ENCODE data around the gene FANCD2.
A peak's percentile ranks its signal among the peaks of the same experiment; 100 is the strongest.
"Not testable (repeated sequence)": the region's sequence is repeated elsewhere in the genome, so short reads cannot be mapped to it uniquely, and the experiment has no call there.

Gene FANCD2

DNA sequence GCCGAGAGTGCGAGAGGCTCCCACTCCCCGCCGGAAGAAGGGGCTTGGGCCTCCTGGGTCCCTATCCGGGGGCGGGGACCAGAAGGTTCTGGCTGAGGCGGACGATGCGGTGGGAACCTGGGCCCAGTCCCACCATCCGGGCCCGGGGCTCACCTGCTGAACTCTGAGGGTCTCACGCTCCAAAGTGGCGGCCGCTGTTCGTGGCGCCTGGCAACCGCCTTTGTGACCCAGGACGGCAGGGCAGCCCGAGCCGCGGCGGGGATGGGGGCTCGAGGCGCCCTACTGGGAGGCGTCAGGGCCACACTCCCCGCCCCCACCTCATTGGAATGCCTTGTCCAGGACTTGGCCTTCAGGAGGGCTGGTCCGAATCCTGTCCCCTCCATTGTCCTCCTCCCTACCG is 81.9 kb downstream of the FANCD2 start, which contains the start of gene FANCD2OS:
FANCD2OS (minus strand) TSS at position 165 of the 400 bp plus-strand sequence. CDS start 3,481 bp downstream, outside the sequence.
- no peak for DNase-seq (ENCODE audit: low read depth)

DNA sequence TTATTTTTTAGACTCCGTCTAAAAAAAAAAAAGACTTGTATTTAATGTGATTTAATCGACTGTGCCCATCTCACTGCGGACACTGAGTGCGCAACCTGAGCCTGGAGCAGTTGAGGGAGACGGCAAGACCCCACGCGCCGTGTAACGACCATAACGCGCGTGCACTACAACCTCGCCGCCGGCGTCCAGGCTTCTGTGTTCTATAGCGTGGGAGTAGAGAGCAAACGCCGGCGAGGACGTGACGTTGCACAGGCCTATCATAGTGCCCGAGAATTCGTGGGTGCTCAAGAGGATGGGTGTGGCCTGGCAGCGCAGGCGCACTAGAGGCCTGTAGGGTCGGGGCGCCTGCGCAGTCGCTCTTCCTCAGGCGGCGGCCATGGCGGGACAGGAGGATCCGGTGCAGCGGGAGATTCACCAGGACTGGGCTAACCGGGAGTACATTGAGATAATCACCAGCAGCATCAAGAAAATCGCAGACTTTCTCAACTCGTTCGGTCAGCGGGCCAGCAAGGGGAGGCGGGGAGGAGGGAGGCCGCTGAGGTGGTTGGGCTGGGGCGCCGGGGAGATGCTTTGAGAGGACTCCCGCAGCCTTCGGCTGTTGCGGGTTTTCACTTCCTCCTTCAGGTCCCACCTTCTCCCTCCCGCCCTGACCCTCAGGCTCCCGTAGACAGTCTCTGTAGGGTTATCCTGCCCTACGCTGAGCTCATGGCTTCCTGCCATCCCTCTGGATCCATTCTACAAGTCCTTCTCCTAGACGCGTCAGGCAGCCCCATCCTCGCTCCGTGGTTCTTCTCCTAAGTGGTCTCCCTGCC is 89.3 kb downstream of the FANCD2 start, which contains the start of gene BRK1:
BRK1 (plus strand) TSS at position 350 of the 812 bp plus-strand sequence; CDS start at position 377, 27 bp downstream.
- DNase-seq (ENCODE audit: low read depth): peak; percentile 97

DNA sequence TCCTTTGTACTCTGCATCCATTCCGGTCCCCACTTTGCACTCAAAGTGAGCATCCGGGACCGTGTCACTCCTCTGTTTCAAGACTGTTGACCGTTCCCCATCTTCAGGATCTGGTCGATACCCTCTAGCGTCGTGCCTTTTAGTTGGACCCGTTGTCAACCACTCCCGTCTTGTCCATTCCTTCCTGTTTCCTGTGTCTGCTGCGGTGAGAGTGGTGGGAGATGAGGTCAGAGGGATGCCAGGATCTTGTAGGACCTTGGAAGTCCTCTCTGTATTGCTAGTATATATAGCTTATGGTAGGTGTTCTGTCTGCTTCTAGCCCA is 89.9 kb downstream of the FANCD2 start:
- DNase-seq (ENCODE audit: low read depth): peak; percentile 80

DNA sequence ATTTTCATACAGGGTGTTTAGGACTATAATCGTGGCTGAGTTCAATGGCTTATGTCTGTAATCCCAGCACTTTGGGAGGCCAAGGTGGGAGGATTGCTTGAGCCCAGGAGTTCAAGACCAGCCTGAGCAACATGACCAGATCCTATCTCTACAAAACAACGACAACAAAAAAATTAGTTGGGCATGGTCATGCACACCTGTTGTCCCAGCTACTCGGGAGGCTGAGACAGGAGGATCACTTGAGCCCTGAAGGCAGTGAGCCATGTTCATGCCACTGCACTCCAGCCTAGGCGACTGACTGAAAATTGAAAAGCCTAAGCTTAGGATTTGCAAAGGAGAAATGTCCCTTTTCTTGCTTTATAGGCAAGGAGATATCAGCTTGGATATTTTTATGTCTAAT is 90.7 kb downstream of the FANCD2 start:
- DNase-seq (ENCODE audit: low read depth): no peak

DNA sequence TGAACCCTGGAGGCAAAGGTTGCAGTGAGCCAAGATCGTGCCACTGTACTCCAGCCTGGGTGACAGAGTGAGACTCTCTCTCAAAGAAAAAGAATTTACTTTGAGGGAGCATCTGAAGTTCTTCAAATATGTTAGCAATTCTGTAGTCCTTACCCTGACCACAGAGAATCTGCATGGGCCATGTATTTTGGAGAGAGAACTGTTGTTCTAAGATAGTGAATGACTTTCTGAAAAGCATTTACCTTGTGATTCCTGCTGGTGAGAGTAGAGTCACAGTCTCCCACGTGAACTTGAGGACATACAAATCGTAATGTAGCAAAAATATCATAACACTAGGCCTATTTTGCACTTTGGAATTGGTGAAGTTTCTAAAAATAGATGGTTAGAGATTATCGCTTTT is 93.1 kb downstream of the FANCD2 start:
- DNase-seq (ENCODE audit: low read depth): no peak

DNA sequence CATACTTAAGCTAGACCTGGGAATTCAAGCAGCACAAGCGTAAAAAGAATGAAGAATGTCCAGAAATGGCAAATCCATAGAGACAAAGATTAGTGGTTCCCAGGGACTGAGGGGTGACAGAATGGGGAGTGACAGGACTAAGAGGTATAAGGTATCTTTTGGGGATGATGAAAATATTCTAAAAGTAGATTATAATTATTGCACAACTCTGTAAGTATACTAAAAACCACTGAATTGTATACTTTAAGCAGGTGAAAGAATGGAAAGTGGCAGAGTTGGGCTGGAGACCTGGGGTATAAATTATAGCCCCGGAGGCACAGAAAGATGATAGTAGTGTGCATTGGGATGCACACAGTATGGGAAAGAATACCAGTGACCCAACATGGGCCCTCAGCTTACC is 94.8 kb downstream of the FANCD2 start:
- DNase-seq (ENCODE audit: low read depth): no peak

DNA sequence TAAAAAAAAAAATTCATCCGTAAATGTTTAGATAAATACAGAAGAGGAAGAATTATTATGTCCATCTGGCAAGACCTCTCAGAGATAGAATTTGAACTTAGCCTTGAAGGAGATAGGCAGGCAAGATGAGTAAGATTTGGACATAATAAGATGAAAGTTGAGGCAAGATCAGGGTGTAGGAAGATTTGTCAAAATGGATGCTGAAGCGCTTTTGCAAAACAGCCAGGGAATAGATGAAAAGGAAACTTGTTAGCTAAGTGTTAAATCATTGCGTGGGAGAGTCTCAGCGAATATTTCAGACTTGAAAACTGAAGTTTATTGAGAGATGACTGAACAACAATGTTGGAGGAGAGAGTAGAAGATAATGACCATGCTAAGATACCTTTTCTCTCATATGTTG is 96.5 kb downstream of the FANCD2 start:
- no peak for DNase-seq (ENCODE audit: low read depth)

DNA sequence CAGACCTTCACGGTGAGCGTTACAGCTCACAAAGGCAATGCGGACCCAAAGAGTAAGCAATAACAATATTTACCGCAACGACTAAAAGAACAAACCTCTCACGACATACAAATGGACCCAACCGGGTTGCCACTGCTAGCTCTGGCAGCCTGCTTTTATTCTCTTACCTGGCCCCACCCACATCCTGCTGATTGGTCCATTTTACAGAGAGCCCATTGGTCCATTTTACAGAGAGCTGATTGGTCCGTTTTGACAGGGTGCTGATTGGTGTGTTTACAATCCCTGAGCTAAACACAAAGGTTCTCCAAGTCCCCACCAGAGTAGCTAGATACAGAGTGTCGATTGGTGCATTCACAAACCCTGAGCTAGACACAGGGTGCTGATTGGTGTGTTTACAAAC is 109.6 kb downstream of the FANCD2 start:
- DNase-seq (ENCODE audit: low read depth): not testable (repeated sequence)

DNA sequence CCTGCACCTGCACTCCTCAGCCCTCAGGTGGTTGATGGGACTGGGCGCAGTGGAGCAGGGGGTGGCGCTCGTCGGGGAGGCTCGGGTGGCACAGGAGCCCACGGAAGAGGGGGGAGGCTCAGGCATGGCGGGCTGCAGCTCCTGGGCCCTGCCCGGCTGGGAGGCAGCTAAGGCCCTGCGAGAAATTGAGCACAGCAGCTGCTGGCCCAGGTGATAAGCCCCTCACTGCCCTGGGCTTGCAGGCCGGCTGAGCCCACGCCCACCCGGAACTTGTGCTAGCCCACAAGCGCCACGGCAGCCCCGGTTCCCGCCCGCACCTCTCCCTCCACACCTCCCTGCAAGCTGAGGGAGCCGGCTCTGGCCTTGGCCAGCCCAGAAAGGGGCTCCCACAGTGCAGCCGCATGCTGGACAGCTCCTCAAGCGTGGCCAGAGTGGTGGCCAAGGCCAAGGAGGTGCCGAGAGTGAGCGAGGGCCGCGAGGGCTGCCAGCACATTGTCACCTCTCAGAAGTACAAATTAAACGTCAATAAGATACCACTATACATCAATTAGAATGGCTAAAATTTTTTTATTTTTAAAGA is 110.3 kb downstream of the FANCD2 start:
- no peak for DNase-seq (ENCODE audit: low read depth)

DNA sequence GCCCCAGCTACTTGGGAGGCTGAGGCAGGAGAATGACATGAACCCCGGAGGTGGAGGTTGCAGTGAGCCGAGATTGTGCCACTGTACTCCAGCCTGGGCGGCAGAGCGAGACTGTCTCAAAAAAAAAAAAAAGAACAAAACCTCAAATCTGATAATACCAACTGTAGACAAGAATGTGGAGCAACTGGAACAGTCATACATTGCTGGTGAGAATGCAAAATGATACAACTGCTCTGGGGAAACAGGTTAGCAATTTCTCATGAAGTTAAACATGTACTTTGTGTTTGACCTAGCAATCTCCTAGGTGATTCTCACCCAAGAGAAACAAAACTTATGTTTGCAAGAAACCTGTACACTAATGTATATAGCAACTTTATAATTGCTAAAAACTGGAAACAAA is 110.9 kb downstream of the FANCD2 start:
- no peak for DNase-seq (ENCODE audit: low read depth)

DNA sequence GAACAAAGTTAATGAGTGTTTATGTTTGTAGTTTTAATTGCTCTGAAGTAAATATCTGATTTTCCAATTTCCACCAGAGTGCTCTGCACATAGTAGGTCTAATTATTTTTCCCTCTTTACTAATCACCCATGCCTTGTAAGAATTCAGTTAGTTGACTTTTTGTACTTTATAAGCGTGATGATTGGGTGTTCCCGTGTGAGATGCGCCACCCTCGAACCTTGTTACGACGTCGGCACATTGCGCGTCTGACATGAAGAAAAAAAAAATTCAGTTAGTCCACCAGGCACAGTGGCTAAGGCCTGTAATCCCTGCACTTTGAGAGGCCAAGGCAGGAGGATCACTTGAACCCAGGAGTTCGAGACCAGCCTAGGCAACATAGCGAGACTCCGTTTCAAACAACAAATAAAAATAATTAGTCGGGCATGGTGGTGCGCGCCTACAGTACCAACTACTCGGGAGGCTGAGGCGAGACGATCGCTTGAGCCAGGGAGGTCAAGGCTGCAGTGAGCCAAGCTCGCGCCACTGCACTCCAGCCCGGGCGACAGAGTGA is 114.8 kb downstream of the FANCD2 start:
- no peak for DNase-seq (ENCODE audit: low read depth)

DNA sequence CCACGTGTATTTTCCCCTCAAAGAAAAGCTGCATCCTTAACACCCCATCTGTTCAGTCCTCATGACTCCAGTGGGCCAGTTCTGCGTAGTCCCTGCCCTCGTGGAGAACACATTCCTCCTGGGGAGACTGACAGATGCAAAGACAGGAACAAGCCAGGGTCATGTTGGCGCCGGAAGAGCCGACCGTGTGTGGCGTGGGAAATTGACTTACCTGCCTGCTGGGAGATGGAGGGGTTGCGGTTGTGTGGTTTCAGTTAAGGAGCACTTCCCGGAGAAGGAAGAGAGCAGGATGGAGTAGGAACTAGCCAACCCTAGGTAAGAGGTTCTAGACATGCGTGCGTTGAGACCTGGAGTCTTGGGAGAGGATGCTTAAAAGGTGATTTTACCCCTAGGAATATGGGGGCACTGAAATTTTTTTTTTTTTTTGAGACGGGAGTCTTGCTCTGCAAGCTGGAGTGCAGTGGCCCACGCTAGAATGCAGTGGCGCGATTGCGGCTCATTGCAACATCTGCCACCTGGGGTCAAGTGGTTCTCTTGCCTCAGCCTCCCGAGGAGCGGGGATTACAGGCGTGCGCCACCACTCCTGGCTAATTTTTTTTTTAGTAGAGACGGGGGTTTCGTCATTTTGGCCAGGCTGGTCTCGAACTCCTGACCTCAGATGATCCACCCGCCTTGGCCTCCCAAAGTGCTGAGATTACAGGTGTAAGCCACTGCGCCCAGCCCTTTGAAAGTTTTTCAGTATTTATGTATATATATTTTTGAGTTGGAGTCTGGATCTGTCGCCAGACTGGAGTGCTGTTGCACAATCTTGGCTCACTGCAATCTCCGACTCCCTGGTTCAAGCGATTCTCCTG is 116.7 kb downstream of the FANCD2 start:
- DNase-seq (ENCODE audit: low read depth): peak; percentile 9

DNA sequence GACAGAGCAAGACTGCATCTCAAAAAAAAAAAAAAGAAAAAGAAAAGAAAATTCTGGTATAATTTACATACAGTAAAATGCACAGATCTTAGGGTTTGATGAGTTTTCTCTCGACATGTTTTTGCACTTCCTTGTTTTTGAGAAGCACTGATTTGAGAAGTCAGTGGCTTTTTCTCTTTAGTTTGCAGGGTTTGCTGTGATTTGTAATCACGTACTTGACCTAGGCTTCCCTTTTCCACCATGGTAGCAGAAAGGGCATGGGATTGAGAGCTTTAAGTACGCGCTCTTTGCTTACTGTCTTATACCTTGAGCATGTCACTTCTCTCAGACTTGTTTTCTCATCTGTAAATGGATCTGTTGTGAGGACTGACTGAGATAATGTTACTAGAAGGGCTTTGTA is 119.4 kb downstream of the FANCD2 start:
- DNase-seq (ENCODE audit: low read depth): no peak

DNA sequence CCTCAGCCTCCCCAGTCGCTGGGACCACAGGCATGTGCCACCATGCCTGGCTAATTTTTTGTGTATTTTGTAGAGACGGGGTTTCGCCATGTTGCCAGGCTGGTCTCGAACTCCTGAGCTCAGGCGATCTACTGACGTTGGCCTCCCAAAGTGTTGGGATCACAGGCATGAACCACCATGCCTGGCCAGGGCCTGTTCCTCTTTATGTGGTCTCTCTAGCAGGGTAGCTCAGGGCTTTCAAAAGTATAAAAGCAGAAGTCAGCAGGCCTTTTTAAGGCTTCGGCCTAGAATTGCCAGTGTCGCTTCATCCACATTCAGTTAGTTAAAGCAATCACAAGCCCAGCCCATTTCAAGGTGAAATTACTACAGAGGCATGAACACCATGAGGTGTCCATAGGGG is 123.0 kb downstream of the FANCD2 start:
- DNase-seq (ENCODE audit: low read depth): no peak

DNA sequence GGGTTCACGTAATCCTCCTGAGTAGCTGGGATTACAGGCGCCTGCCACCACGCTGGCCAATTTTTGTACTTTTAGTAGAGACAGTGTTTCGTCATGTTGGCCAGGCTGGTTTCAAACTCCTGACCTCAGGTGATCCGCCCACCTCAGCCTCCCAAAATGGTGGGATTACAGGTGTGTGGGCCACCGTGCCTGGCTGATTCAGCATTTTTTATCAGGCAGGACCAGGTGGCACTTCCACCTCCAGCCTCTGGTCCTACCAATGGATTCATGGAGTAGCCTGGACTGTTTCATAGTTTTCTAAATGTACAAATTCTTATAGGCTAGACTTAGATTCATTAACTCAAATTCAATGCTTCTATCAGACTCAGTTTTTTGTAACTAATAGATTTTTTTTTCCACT is 124.8 kb downstream of the FANCD2 start:
- DNase-seq (ENCODE audit: low read depth): no peak

Data from ELR (cell line).